Panc1 (cell line): Measurements from ENCODE around the gene SLC25A46. TPM values are rescaled to one million over a fixed set of nuclear protein-coding genes. Genes with fewer than 3 reads are reported as not detected.

Experiments used
- ATAC-seq: fragments of 200-7000 bp; cut with Tn5 transposase; 2 replicates; pipeline ENCODE4 v1.9.1; 2020; ENCODE audit warnings: mild to moderate bottlenecking, moderate library complexity
- BruUV-seq: library from RNA; stranded (reverse); fragments of 400-500 nt; replicated peaks from 2 replicates; lab custom pipeline; 2021; lab: Mats Ljungman, UMichigan
- CTCF ChIA-PET: fragments of 300-600 bp; sonication (Branson Sonifier 250); formaldehyde crosslinking; loops from one replicate; lab custom pipeline; 2022; ENCODE audit warnings: antibody characterized with exemption; lab: Charles Lee
- POLR2A ChIA-PET: fragments of 300-600 bp; sonication (Branson Sonifier 250); formaldehyde crosslinking; loops from one replicate; lab custom pipeline; 2022; ENCODE audit warnings: antibody characterized with exemption; lab: Charles Lee
- DNase-seq: peaks from one replicate; pipeline ENCODE4 v3.0.0-alpha.2; 2010; ENCODE audit warnings: low read depth, low spot score
- H3K27ac ChIP-seq: 2 replicates; pipeline ENCODE4 v1.5.1; 2011; ENCODE audit warnings: mild to moderate bottlenecking, low read length, inconsistent platforms
- H3K27me3 ChIP-seq: fragments of 200-500 bp; sonication (Bioruptor generic); 2 replicates; pipeline ENCODE4 v1.6.0; 2014; ENCODE audit warnings: low read length, inconsistent platforms; ENCODE audit not compliant: control insufficient read depth, insufficient read depth
- H3K36me3 ChIP-seq: fragments of 200-500 bp; sonication (Bioruptor generic); 2 replicates; pipeline ENCODE4 v1.5.1; 2014; ENCODE audit warnings: inconsistent platforms, mild to moderate bottlenecking, low read length, moderate library complexity; ENCODE audit not compliant: control insufficient read depth, insufficient read depth
- H3K4me1 ChIP-seq: 2 replicates; pipeline ENCODE4 v1.5.1; 2011; ENCODE audit warnings: inconsistent platforms, mild to moderate bottlenecking, low read length, moderate library complexity; ENCODE audit not compliant: control insufficient read depth, insufficient read depth
- H3K4me3 ChIP-seq, 2 experiments: 2 replicates each; pipeline ENCODE4 v1.5.1; 2011 to 2012; ENCODE audit warnings: low read depth in 2 of 2, low read length in 2 of 2, mild to moderate bottlenecking in 2 of 2, inconsistent platforms in 1 of 2, moderate library complexity in 1 of 2
- H3K9me3 ChIP-seq: fragments of 200-500 bp; sonication (Bioruptor generic); 2 replicates; pipeline ENCODE4 v1.5.1; 2014; ENCODE audit warnings: low read depth, mild to moderate bottlenecking, inconsistent platforms, low read length, moderate library complexity; ENCODE audit not compliant: control insufficient read depth, insufficient read depth
- POLR2AphosphoS5 ChIP-seq: IDR thresholded peaks from 2 replicates; pipeline ENCODE4 v1.6.1; 2012; ENCODE audit warnings: mild to moderate bottlenecking, low read depth, low read length, moderate library complexity
- SIN3A ChIP-seq: IDR thresholded peaks from 2 replicates; pipeline ENCODE4 v1.6.1; 2012; ENCODE audit warnings: low read depth, mild to moderate bottlenecking, low read length, moderate library complexity, borderline replicate concordance; ENCODE audit not compliant: insufficient read depth
- TCF7L2 ChIP-seq: IDR thresholded peaks from 2 replicates; pipeline ENCODE4 v1.6.1; 2011; ENCODE audit warnings: mild to moderate bottlenecking, low read depth, low read length, inconsistent platforms
- in situ Hi-C: cut with HindIII; loops from 2 replicates; pipeline ENCODE4 v1.10.0; 2016; ENCODE audit warnings: low sequenced_read_pairs, low pct_unique_long_range_greater_than_20kb
- intact Hi-C: fragments of 100-400 bp; cut with micrococcal nuclease; formaldehyde crosslinking; loops from one replicate; pipeline ENCODE4 v1.10.0; 2022; ENCODE audit not compliant: unreplicated experiment
- total RNA-seq: library from RNA; stranded (reverse); gene quantifications from one replicate; pipeline ENCODE4 v1.2.1, GENCODE V29; 2021; ENCODE audit not compliant: unreplicated experiment
- TF ChIP-seq, protein P1 (sequence below): fragments of 450-650 bp; IDR thresholded peaks from 2 replicates; pipeline ENCODE4 v1.5.1; 2017; ENCODE audit warnings: mild to moderate bottlenecking
- TF ChIP-seq, protein P2 (sequence below), 2 experiments: IDR thresholded peaks; 2 replicates each; pipeline ENCODE4 v1.6.1; 2011 to 2012; ENCODE audit warnings: low read depth in 2 of 2, control low read depth in 1 of 2, low read length in 1 of 2, mild to moderate bottlenecking in 1 of 2, moderate library complexity in 1 of 2; ENCODE audit not compliant: insufficient read depth in 1 of 2

Gene SLC25A46
- total RNA-seq, 1 experiment from 2014 or later, result 34.5 TPM

DNA sequence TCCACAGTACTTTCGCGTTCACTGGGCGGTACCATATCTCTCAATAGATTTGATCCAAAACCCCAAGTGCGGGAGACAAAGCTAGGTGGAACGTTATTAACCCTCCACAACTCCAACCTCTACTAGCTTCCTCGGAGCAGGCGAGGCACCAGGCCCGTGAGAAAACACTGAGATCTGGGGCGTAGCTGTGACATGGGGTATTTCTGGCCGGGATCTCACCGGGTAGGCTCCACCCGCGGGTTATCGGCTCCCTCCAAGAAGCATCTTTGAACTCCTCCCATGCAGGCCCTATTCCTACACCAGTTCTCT is 350 bp upstream of the SLC25A46 start:
- TSS peak; percentile 93 for BruUV-seq
- DNase-seq (no peak), ATAC-seq (peak; percentile 79)
- H3K36me3 ChIP-seq, result peaks cover 6% of the 10 kb centered on the region
- H3K4me3 ChIP-seq, result peak overlapping the region; percentile 79 to 92
- H3K27ac ChIP-seq, result peak overlapping the region; percentile 78
- peaks cover 4% of the 10 kb centered on the region for H3K4me1 ChIP-seq
- ChIA-PET CTCF (no interaction called here), POLR2A (no interaction called here)
- peaks cover 3% of the 10 kb centered on the region; the same call in 1 of the 2 replicates for H3K27me3 ChIP-seq
- TF ChIP-seq, protein P1, sequence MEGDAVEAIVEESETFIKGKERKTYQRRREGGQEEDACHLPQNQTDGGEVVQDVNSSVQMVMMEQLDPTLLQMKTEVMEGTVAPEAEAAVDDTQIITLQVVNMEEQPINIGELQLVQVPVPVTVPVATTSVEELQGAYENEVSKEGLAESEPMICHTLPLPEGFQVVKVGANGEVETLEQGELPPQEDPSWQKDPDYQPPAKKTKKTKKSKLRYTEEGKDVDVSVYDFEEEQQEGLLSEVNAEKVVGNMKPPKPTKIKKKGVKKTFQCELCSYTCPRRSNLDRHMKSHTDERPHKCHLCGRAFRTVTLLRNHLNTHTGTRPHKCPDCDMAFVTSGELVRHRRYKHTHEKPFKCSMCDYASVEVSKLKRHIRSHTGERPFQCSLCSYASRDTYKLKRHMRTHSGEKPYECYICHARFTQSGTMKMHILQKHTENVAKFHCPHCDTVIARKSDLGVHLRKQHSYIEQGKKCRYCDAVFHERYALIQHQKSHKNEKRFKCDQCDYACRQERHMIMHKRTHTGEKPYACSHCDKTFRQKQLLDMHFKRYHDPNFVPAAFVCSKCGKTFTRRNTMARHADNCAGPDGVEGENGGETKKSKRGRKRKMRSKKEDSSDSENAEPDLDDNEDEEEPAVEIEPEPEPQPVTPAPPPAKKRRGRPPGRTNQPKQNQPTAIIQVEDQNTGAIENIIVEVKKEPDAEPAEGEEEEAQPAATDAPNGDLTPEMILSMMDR, result no peak
- TF ChIP-seq TCF7L2 (no peak), SIN3A (no peak), POLR2AphosphoS5 (no peak)
- TF ChIP-seq, protein P2, sequence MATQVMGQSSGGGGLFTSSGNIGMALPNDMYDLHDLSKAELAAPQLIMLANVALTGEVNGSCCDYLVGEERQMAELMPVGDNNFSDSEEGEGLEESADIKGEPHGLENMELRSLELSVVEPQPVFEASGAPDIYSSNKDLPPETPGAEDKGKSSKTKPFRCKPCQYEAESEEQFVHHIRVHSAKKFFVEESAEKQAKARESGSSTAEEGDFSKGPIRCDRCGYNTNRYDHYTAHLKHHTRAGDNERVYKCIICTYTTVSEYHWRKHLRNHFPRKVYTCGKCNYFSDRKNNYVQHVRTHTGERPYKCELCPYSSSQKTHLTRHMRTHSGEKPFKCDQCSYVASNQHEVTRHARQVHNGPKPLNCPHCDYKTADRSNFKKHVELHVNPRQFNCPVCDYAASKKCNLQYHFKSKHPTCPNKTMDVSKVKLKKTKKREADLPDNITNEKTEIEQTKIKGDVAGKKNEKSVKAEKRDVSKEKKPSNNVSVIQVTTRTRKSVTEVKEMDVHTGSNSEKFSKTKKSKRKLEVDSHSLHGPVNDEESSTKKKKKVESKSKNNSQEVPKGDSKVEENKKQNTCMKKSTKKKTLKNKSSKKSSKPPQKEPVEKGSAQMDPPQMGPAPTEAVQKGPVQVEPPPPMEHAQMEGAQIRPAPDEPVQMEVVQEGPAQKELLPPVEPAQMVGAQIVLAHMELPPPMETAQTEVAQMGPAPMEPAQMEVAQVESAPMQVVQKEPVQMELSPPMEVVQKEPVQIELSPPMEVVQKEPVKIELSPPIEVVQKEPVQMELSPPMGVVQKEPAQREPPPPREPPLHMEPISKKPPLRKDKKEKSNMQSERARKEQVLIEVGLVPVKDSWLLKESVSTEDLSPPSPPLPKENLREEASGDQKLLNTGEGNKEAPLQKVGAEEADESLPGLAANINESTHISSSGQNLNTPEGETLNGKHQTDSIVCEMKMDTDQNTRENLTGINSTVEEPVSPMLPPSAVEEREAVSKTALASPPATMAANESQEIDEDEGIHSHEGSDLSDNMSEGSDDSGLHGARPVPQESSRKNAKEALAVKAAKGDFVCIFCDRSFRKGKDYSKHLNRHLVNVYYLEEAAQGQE (IDR thresholded peaks at IDR 0.05; ENCODE audit: insufficient read depth in 1 of 2, low read depth in 2 of 2, low read length in 1 of 2), result no peak
- intact Hi-C loops (no loop called here), in situ Hi-C loops (no loop called here)
- H3K9me3 ChIP-seq, result no peaks in the 10 kb centered on the region

DNA sequence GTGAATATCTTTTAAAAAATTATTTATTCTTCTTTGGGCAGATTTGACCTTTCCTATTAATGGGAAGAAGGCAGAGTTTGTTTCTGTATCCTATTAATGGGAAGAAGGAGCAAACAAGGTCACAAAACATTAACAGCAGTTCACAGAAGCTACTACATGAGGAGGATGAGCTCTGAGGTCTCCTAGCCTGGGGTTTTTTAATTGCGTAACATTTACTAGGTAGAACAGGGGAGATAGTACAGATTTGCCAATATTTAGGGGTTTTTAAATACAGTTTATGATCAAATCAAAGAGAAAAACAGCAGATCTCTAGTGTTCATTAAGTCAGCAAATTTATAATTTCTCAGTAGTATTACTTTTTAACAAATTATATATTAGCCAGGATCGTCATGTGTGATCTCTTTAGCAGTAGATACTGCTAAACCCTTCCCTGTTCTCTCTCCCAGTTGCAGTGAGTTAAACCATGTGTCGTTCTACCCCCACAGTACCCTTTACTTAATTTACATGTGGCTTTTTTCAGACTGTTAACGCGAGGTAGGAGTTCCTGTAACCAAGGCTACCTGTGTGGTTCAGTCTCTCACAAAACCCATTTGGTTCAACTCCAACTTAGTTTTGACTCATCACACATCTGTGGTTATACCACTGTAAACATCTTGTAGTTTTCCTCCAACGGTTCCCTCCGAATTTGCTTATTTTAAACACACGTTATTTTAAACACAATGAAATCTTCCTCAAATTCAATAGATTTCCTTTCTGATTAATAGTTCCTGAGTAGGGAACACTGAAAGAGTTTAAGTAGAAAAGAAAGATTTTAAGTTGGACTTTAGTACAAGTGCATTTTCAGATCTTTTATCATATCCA is 13.3 kb downstream of the SLC25A46 start:
- no TSS peak for BruUV-seq
- in situ Hi-C loops, result no loop called here
- H3K27me3 ChIP-seq, result no peaks in the 10 kb centered on the region
- CTCF ChIA-PET, result no interaction called here
- POLR2A ChIA-PET, result no interaction called here
- DNase-seq (no peak), ATAC-seq (no peak)
- no peaks in the 10 kb centered on the region for H3K9me3 ChIP-seq
- no peak overlapping the region for H3K4me3 ChIP-seq
- no peaks in the 10 kb centered on the region for H3K4me1 ChIP-seq
- peaks cover 5% of the 10 kb centered on the region; the same call in 1 of the 2 replicates for H3K36me3 ChIP-seq
- intact Hi-C loops, result loop anchor here (10.0 kb wide), 2 partner anchors 343 to 523 kb away; partner anchors contain the start of gene WDR36
- no peak overlapping the region for H3K27ac ChIP-seq
- TF ChIP-seq, protein P1, result no peak
- TF ChIP-seq, protein P2 (IDR thresholded peaks at IDR 0.05; ENCODE audit: insufficient read depth in 1 of 2, low read depth in 2 of 2, low read length in 1 of 2), result no peak
- no peak for TF ChIP-seq POLR2AphosphoS5
- TF ChIP-seq TCF7L2, result no peak
- no peak for TF ChIP-seq SIN3A
